Stimulated activated naive CD4-positive, alpha-beta T cell treated with Interleukin-2 at 50 U/mL for 16 hours (primary cell): ENCODE measurements around the gene ZBTB24.

Source experiments
- DNase-seq: peaks from one replicate; lab custom pipeline; 2025; lab: John Stamatoyannopoulos, UW

ZBTB24 gene

DNA sequence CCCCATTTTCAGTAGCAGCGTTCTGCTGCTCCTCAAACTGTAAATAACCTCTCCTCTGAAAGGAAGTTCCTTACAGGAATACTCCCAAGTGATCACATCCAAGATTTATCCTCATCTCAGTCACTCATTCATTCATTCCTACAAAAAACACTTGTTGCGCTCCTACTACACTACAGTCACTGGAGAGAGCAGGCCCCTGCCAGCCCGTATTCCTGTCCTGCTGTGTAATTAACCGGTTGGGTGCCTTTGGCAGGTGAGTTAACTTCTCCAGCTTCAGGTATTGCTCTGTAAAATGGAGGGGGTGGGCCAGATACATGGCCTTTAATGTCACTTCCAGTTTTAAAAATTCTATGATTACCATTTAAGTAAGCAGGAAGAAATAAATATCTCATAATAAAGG is 15.0 kb upstream of the ZBTB24 start:
- DNase-seq = no peak

DNA sequence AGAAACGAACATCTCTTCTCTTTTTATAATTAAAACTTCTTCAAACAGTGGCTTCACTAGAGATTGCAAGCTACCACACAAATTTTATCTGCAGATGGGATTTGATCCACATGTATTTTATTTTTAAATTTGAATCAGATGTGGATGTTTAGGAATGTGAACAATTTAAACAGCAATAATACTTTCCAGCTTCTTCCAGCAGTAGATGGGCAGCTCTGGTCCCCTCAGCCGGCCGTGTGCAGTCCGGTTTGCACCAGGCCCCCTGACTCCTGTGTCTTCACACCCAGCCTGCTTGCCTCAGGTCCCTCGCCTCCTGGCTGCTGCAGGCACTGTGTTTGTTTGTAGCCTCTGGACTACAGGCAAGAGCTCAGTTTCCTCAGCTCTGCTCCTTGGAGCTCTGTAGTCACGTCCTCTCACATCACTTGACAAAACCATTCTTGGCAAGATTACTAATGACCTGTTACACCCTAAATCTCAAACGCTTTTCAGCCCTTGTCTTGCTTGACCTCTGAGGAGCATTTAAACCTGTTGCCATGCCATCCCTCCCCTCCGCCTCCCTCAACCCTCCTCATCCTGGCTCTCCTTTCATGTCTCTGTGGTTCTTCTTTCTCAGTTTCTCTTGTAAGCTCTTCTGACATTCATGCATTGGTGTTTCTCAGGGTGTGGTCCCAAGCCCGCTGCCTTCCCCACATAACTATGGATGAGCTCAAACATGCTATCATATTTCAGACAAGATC is 13.2 kb upstream of the ZBTB24 start:
- DNase-seq = no peak

DNA sequence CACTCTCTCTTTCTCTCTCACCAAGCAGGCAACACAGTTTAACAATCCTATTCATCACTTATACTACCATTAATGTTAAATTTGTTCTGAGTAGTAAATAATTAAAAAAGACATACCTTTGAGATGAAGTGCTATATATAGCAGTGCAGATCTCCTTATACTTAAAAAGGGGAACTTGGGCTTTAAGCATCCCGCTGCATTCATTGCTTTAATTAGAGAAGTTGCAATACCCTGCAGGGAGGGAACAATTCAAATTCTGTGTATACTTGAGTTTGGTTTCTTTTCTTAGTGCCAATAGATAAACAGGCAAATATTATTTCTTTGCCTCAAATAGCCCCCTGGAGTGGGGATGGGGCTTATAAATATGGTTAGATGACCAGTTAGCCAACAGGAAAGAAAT is 10.8 kb upstream of the ZBTB24 start:
- no peak for DNase-seq

DNA sequence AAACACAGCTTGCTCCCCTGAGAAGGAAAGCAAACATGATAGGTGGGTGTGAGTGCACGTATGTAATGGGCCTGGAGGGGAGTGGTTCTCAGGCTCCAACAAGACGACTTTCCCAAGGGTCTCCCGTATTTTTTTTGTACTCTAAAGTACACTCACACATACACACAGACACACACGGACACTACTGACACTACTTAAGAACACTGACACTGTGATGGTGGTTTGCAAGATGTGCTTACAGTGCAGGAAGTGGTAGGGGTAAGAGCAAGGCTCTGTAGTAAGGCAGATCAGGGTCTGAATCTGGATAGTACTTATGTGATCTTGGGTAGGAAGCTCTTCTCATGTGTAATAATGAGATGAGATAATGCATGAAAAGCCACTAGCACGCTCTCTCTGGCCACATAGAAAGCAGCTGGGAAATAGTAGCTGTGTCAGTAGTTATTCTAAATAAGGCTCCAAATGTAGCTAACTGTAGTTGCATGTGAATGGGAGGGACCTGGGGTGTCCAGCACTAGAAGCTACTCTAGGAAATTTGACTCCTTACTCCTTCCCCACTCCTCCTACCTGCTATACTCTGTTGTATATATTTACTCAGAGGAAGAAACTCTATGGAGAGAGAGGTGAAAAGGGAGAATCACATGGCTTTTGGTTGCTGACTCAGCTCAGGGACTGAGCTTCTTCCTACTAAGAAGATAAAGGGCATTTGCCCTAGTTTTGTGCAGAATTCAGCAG is 8.4 kb upstream of the ZBTB24 start:
- DNase-seq = no peak

DNA sequence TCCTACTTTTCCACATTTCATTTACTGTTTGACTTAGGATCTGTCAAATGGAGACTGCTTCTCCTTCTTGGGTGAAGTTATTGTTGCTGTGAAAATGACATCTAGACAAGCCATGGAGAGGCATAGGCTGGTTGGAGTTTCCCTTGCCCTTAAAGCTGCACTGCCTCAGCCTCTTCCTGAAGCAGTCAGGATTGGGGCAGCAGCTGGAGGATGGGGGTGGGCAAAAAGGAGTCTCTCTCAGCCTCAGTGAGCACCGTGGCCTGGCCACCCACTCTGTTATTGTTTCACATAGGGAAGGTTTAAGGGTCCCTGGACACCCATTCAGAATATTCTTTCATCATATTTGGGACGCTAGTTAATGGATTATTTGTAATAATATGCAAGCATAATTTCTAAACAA is 7.7 kb upstream of the ZBTB24 start:
- DNase-seq = no peak

DNA sequence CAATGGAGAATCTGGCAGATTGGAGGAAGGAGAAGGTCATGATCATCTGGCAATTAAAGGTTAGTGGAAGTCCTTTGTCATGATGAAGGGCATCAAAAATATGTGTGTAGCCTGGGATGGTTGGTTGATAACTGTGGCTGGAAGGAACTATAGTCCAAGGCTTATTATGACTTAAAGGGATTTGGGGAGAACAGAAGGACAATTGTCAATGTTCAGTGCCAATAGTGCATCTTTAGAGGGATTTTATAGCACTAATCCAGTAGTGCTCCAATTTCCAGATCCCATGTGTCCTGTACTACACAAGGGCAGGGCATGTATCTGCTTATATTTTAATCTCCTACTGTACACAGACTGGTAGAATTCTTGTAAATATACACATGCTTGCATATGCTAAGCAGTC is 5.0 kb upstream of the ZBTB24 start:
- no peak for DNase-seq

DNA sequence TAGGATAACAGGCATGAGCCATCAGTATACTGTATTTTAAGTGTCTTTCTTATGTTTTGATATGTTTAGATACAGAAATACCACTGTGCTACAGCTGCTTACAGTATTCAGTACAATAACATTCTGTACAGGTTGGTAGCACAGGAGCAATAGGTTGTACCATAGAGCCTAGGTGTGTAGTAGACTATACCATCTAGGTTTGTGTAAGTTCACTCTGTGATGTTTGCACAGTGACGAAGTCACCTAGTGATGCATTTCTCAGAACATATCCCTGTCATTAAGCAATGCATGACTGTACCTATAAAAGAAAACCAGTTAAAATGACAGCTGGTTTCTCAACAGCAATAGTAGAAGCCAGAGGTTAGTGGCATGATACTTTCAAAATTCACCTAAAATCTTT is 3.0 kb upstream of the ZBTB24 start:
- DNase-seq = no peak

DNA sequence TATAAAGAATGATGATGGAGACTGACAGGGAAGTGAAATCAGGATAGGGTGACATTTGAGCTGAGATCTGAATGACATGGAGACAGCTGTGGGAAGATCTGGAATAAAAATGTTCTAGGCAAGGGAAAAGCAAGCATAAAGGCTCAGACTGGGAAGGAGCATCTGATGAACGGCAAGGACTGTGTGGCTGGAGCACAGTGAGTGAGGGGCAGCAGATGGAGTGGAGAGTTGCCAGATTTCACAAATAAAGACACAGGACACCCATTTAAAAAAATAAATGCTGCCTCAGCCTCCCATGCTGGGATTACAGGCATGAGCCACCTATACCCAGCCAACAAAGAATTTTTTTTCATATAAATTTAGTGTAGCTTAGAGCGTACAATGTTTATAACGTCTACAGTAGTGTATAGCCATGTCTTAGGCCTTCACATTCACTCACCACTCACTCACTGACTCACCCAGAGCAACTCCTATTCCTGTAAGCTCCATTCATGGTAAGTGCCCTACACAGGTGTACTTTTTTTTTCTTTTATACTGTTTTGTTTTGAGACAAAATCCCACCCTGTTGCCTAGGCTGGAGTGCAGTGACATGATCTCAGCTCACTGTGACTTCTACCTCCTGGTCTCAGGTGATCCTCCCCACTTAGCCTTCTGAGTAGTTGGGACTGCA is 2.4 kb upstream of the ZBTB24 start:
- DNase-seq = no peak

DNA sequence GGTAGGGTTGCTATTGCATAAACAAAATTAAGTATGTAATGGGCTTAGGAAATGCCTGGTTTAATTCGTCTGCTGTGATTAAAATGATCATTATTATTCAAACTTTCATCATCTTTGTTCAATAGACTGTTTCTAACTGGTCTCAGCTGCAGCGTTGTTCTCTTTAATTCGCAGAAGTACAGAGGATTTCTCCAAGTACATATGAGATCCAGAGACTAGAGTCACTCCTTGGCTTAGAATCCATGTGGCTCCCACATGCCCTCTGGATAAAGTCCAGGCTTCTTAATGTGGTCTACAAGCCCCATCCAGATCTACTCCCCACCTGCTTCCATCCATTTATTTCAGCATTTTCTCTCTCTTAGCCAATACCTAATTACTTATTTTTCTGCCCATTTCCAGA is 1.1 kb upstream of the ZBTB24 start:
- DNase-seq = no peak

DNA sequence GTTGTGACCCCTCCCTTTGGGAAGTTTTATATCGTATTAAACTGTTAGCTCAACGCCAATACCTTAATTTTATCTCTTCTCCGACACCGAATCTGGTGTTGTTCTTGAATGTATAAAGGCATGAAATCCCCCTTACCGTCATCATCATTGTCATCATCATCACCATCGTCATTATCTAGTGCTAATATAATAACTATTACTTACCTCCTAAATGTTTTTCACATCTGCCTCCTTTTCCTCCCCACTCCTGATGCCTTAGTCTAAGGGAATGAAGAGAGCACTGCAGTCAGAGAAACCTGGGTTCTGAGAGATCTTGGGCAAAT is 677 bp upstream of the ZBTB24 start:
- no peak for DNase-seq

DNA sequence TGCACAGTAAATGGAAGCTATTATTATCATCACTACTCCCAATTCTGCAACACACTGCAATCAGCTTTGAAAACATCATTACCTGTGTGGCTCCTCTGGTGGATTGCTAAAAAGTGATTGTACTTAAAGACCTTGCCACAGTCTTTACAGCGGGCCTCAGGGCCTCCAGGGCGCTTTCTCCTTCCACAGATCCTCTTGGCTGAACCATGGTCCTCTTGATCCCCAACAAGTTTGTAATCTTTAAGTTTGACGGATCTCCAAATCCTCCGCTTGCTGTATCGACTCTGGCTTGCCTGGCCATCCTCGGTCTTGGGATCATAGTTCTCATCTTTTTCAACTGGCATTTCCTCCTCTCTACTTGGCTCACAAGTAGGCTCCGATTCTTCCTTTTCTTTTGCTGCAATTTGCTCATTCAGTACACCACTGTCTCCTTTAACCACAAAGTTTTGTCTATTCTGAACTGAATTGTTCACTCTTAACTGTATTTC is 2.0 kb downstream of the ZBTB24 start:
- DNase-seq = no peak

DNA sequence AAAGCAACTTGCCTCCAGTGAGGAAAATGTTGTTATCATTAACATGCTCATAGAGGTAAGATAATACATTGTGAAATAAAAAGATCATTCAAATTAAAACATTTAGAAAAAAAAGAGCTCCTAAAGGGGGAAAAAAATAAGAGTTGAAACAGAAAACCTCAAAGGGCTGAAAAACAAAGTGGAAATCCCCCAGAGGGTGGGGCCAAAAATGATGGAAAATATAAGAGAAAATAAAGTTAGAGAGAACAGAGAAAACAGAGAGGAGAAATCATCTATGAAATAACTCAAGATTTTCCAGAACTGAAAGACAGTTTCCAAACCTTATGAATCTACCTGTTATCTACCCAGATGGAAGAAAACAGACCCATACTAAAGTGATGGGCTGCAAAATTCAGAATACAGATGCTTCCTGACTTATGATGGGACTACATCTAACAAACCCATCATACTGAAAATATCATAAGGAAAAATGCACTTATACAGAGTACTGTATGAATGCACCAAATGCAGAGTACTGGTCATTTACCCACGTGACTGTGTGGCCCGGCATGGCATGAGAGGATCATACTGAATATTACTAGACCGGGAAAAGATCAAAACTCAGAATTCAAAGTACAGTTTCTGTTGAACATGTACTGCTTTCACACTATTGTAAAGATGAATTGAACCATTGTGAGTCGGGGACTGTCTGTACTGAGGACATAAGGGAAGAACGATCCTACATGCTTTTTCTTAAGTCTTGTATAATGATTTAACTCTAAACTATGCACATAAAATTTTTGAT is 4.0 kb downstream of the ZBTB24 start:
- DNase-seq = peak; percentile 23

DNA sequence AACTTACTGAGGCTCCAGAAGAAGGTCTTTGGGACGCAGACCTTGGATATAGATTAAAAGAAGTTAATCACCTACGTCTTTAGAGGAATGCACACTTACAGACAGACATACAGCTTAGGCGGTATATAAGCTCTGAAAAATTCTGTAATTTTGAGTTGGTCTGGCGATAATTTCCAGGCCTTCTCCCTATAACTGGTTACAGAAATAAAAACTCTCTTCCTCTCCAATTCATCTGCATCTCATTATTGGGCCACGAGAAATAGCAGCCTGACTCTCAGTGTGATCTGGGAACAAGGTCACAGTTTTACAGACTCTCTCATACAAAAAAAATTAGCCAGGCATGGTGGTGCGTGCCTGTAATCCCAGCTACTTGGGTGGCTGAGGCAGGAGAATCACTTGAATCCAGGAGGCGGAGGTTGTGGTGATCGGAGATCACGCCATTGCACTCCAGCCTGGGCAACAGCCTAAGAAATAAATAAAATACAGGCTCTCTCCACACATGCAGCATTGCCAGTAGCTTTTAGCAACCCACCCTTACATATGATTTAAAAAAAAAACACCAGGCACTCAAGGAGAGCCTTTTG is 4.7 kb downstream of the ZBTB24 start:
- no peak for DNase-seq

DNA sequence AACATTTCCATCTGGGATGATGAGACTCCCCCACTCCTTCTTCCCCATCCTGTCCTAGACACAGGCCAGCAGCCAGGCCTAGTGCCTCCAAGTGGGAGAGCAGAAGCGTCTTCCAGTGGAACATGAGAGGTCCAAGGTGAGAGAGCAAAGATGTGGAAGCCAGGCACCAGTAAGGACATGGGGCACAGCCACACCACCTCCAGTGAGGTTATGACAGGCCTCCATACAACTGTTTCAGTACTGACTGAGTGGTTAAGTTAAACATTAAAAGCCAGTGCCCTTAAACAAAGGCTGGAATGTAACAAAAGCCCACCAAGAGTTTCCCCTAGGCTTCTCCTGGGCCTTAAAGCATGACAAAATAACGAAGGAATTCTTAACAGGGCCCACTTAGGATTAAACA is 5.3 kb downstream of the ZBTB24 start:
- DNase-seq = no peak

DNA sequence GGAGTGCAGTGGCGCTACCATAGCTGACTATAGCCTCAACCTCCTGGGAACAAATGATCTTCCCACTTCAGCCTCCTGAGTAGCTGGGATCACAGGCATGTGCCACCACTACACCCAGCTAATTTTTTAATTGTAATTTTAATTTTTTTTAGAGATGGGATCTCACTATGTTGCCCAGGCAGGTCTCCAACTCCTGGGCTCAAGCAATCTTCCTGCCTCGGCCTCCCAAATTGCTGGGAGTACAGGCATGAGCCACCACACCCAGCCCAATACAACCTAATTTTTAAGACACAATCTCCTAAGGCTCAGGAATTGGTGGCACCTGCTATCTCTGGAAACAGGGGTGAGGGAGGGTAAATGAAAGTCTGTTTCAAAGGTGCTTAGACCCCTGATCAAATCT is 5.8 kb downstream of the ZBTB24 start:
- no peak for DNase-seq

DNA sequence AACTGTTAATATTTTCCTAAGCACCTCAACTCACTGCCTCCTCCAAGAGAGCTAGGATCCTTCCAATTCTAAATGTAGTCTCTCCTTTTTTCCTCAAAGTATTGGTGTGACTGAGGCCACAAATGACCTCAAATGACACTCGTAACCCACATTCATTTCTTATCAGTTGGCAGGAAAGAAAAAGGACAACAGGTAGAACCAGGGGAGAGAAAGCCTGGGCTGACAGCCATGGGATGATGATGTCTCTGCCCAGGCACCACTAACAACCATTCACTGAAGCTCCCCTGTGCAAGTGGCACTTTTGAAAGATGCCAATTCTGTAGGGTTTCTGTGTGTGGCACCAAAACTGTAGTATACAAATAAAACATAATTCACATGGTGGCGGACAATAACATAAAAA is 7.4 kb downstream of the ZBTB24 start:
- no peak for DNase-seq

DNA sequence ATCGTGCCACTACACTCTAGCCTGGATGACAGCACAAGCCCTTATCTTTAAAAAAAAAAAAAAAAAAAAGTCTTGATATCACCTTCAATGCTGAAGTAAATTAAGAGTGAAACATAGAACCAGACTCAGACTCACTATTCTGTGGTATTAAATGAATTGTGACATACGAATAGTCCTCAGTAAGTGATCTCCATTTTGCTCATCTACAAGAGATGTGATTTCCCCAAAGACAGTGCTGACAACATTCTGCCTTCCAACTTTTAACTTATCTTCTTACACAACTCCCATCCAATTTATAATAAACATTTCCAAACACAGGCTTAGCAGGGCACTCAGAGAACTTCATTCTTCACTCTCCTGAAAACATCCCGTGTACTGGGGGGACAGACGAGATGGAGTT is 8.0 kb downstream of the ZBTB24 start:
- DNase-seq = no peak

DNA sequence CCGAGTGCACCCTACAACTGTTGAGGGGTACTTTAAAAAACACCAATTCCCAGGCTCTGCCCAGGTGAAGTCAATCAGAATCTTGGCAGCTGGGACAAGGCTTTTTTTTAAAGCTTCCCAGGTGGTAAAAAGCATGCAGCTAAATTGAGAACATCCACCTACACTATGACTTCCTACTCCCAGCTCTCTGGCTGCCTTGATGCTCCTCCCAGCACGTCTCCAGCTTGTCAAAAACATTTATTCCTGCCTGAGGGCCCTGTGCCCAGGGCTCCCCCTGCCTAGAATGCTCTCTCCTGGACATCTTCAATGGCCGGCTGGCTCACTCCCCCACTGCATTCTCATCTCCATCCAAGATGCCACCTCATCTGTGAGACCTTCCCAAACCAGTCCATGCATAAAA is 9.9 kb downstream of the ZBTB24 start:
- DNase-seq = no peak

DNA sequence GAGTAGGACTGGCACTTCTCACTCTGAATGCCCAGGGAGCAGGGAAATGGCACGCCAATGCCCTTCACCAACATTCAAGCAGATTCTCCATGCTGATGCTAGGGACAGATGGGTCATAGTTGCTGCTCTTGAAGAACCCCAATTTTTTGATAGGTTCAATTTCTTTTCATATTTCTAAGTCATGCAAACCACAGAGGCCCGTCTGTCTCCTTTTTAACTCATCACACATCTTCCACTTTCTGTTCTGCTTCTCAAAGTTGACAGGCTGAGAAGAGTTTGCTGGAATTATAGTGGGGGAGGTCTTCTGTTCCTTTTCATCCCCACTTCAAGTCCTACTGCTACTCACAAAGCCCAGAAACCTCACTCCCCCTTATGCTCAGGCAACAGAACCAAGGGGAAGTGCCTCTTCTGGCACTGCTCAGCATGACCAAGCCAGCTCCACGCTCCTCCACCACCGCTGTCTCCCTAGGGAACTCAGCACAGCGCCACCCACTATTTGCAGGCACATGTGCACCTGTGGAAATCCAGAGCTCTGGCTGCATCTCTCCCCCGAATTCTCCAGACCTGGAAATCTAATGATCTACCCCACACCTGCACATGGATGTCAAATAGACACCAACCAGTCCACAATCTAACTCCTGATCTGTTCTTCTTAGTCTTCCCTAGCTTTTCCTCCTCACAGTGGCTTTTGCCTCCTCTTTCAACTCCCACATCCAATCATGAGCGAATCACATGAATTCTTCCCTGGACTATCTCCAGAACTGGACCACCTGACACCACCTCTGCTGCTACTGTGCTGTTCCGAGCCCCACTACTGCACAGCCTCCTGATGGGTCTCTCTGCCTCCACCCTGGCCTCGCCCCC is 10.7 kb downstream of the ZBTB24 start:
- DNase-seq = no peak

DNA sequence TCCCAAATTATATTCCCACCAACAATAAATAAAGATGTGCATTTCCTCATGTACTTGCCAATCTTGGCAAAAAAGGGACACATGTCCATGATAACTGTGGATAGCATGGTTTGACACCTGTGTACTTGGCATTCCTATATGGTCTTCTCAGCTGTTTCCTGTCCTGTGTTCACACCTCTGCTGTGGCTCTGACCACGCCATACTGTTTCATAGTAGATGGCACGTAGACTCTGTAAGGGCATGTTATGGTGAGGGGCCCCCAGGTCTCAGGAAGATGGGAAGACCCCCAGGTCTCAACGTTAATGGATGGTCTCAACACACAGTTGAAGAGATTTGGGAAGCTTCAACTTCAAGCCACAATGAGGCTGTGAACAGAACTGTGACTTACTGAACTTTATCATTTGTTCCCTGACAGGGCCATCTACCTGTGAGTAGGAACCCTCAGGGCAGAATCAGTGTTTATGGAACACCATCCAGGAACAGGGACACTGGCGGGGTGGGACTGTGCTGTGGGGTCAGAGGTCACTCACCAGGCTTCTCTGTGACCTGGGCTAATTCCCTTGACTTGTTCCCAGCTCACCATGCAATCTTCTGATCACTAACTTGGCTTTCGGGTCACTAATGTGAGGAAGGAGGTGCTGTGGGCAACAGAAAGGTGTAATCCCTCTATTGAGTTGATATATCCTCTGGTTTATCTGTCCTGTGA is 11.8 kb downstream of the ZBTB24 start:
- no peak for DNase-seq
